Measurements from ENCODE around the gene USF3. TPM values are rescaled to one million over a fixed set of nuclear protein-coding genes. Genes with fewer than 3 reads are reported as not detected.

Gene USF3
- total and polyA plus RNA-seq, 2 experiments from 2014 or later: 10.1 to 23.5 TPM

- Mint-ChIP-seq H3K4me1 (peaks cover 9% of the 10 kb centered on the region), H3K27ac (no peak overlapping the region), H3K4me3 (no peak overlapping the region), H3K9me3 (no peaks in the 10 kb centered on the region), H3K27me3 (ENCODE audit: insufficient read depth, low read depth, poor library complexity) (no peaks in the 10 kb centered on the region), H3K36me3 (ENCODE audit: low read depth) (no peaks in the 10 kb centered on the region)
- Histone ChIP-seq H2AFZ (no peak overlapping the region), H3K4me2 (no peak overlapping the region), H3K79me2 (replicated peaks; ENCODE audit: insufficient read depth) (no peaks in the 10 kb centered on the region), H3F3A (replicated peaks; ENCODE audit: low read depth) (no peaks in the 10 kb centered on the region), H3K9me2 (ENCODE audit: insufficient read depth) (no peaks in the 10 kb centered on the region), H3K27ac (ENCODE audit: low read depth) (no peak overlapping the region), H4K20me1 (replicated peaks; ENCODE audit: insufficient read depth) (no peaks in the 10 kb centered on the region), H3K36me3 (ENCODE audit: insufficient read depth) (no peaks in the 10 kb centered on the region), H3K4me3 (no peak overlapping the region), H3K4me1 (ENCODE audit: insufficient read depth) (peaks cover 11% of the 10 kb centered on the region; the same call in 1 of the 2 replicates), H3K27me3 (ENCODE audit: insufficient read depth) (no peaks in the 10 kb centered on the region)
- DNase-seq (ENCODE audit: low spot score) (no peak), ATAC-seq (no peak)
- no peak for TF ChIP-seq NANOG (IDR thresholded peaks at IDR 0.05; ENCODE audit: borderline replicate concordance)
Observed at GRCh38 chr3:113600418-113601182, 95.8 kb downstream of the USF3 start.

Small RNA genes lying within 50 kb of the gene (small RNA-seq; reads per million reads assigned to genes)
- not detected for gene RN7SL767P (ENCODE audit: low replicate concordance)

Other genes starting within 250 kb of the USF3 start
- gene SPICE1, start 181.5 kb downstream of the USF3 start, total RNA-seq (2014; rRNA removed; shearing (Covaris generic)): 19.0 and 22.5 TPM in 2 replicates
- gene SPICE1, start 181.5 kb downstream of the USF3 start, polyA plus RNA-seq (2016; fragmentation: Nextera tagmentation; extraction: Ambion mirVana): 6.1 and 8.5 TPM in 2 replicates
- gene SIDT1, start 164.1 kb downstream of the USF3 start, total RNA-seq (2014; rRNA removed; shearing (Covaris generic)): 0.10 TPM in 1 of 2 replicates, not detected in the other
- not detected in 2 replicates for gene SIDT1, start 164.1 kb downstream of the USF3 start, polyA plus RNA-seq (2016; fragmentation: Nextera tagmentation; extraction: Ambion mirVana)
- 219 and 260 TPM in 2 replicates for gene NAA50, start 49.6 kb upstream of the USF3 start, total RNA-seq (2014; rRNA removed; shearing (Covaris generic))
- 78.7 and 103 TPM in 2 replicates for gene NAA50, start 49.6 kb upstream of the USF3 start, polyA plus RNA-seq (2016; fragmentation: Nextera tagmentation; extraction: Ambion mirVana)
- gene ATP6V1A, start 50.4 kb upstream of the USF3 start, total RNA-seq (2014; rRNA removed; shearing (Covaris generic)): 80.8 and 87.3 TPM in 2 replicates
- 34.8 and 38.0 TPM in 2 replicates for gene ATP6V1A, start 50.4 kb upstream of the USF3 start, polyA plus RNA-seq (2016; fragmentation: Nextera tagmentation; extraction: Ambion mirVana)
- 0.78 and 3.3 TPM in 2 replicates for gene GRAMD1C, start 142.1 kb upstream of the USF3 start, total RNA-seq (2014; rRNA removed; shearing (Covaris generic))
- gene GRAMD1C, start 142.1 kb upstream of the USF3 start, polyA plus RNA-seq (2016; fragmentation: Nextera tagmentation; extraction: Ambion mirVana): 2.6 and 3.6 TPM in 2 replicates